ENCODE measurements around the gene PCDHGA8.
"Not testable (repeated sequence)": the region's sequence is repeated elsewhere in the genome, so short reads cannot be mapped to it uniquely, and the experiment has no call there.

PCDHGA8 gene

GRCh38 chr5:141373673-141374317 lies 18.6 kb upstream of the PCDHGA8 start, which contains the start of gene PCDHGA6:
TSS of gene PCDHGA6 (plus strand) at chr5:141373891. CDS start at chr5:141374084, 193 bp downstream.
- Histone ChIP-seq H3K9ac (ENCODE audit: low read length) (peak within 1 kb of the TSS; percentile 30), H3K9me3 (ENCODE audit: control insufficient read depth, low read length) (peaks cover 57% of the 10 kb centered on the region), H3K4me1 (ENCODE audit: control insufficient read depth, insufficient read depth, low read length) (peaks cover 4% of the 10 kb centered on the region), H3K36me3 (ENCODE audit: control insufficient read depth, insufficient read depth, low read length, severe bottlenecking) (no peaks in the 10 kb centered on the region), H3K27me3 (replicated peaks; ENCODE audit: control insufficient read depth, insufficient read depth, low read length) (peaks cover 11% of the 10 kb centered on the region), H3K4me3 (ENCODE audit: low read length) (peak within 1 kb of the TSS; percentile 76)
- peak; percentile 62 for DNase-seq (ENCODE audit: low read depth)

GRCh38 chr5:141374627-141375026 lies 17.8 kb upstream of the PCDHGA8 start:
- Histone ChIP-seq H3K9me3 (ENCODE audit: control insufficient read depth, low read length) (peaks cover 59% of the 10 kb centered on the region), H3K4me1 (ENCODE audit: control insufficient read depth, insufficient read depth, low read length) (peaks cover 4% of the 10 kb centered on the region), H3K27me3 (replicated peaks; ENCODE audit: control insufficient read depth, insufficient read depth, low read length) (peaks cover 11% of the 10 kb centered on the region), H3K36me3 (ENCODE audit: control insufficient read depth, insufficient read depth, low read length, severe bottlenecking) (no peaks in the 10 kb centered on the region), H3K9ac (ENCODE audit: low read length) (no peak overlapping the region), H3K4me3 (ENCODE audit: low read length) (peak overlapping the region; percentile 76)
- DNase-seq (ENCODE audit: low read depth) = no peak

GRCh38 chr5:141375444-141376155 lies 16.8 kb upstream of the PCDHGA8 start:
- H3K9ac ChIP-seq (ENCODE audit: low read length); H3K36me3 ChIP-seq (ENCODE audit: control insufficient read depth, insufficient read depth, low read length, severe bottlenecking); DNase-seq (ENCODE audit: low read depth); H3K4me1 ChIP-seq (ENCODE audit: control insufficient read depth, insufficient read depth, low read length); H3K4me3 ChIP-seq (ENCODE audit: low read length): not testable (repeated sequence)
- Histone ChIP-seq H3K9me3 (ENCODE audit: control insufficient read depth, low read length) (peaks cover 56% of the 10 kb centered on the region), H3K27me3 (replicated peaks; ENCODE audit: control insufficient read depth, insufficient read depth, low read length) (peaks cover 11% of the 10 kb centered on the region)

GRCh38 chr5:141382469-141383294 lies 9.8 kb upstream of the PCDHGA8 start, which contains the start of gene PCDHGA7:
TSS of gene PCDHGA7 (plus strand) at chr5:141382742. CDS start at chr5:141382900, 158 bp downstream.
- DNase-seq (ENCODE audit: low read depth) = peak; percentile 61
- no peaks in the 10 kb centered on the region for H3K36me3 ChIP-seq (ENCODE audit: control insufficient read depth, insufficient read depth, low read length, severe bottlenecking)
- peak within 1 kb of the TSS; percentile 87 for H3K4me3 ChIP-seq (ENCODE audit: low read length)
- H3K9me3 ChIP-seq (ENCODE audit: control insufficient read depth, low read length) = peaks cover 28% of the 10 kb centered on the region
- peak within 1 kb of the TSS; percentile 84 for H3K9ac ChIP-seq (ENCODE audit: low read length)
- H3K4me1 ChIP-seq (ENCODE audit: control insufficient read depth, insufficient read depth, low read length) = no peaks in the 10 kb centered on the region
- H3K27me3 ChIP-seq (replicated peaks; ENCODE audit: control insufficient read depth, insufficient read depth, low read length) = no peaks in the 10 kb centered on the region

- DNase-seq (ENCODE audit: low read depth) = no peak
- H3K9me3 ChIP-seq (ENCODE audit: control insufficient read depth, low read length) = peaks cover 31% of the 10 kb centered on the region
- H3K4me1 ChIP-seq (ENCODE audit: control insufficient read depth, insufficient read depth, low read length) = no peaks in the 10 kb centered on the region
Observed at GRCh38 chr5:141383345-141383744, 9.1 kb upstream of the PCDHGA8 start.

GRCh38 chr5:141384471-141385267 lies 7.8 kb upstream of the PCDHGA8 start:
- no peak for DNase-seq (ENCODE audit: low read depth)
- Histone ChIP-seq H3K27me3 (replicated peaks; ENCODE audit: control insufficient read depth, insufficient read depth, low read length) (no peaks in the 10 kb centered on the region), H3K9me3 (ENCODE audit: control insufficient read depth, low read length) (peaks cover 39% of the 10 kb centered on the region), H3K9ac (ENCODE audit: low read length) (no peak overlapping the region), H3K36me3 (ENCODE audit: control insufficient read depth, insufficient read depth, low read length, severe bottlenecking) (no peaks in the 10 kb centered on the region), H3K4me1 (ENCODE audit: control insufficient read depth, insufficient read depth, low read length) (no peaks in the 10 kb centered on the region), H3K4me3 (ENCODE audit: low read length) (no peak overlapping the region)

More at GRCh38 chr5:141383345-141383744, 9.1 kb upstream of the PCDHGA8 start:
- no peaks in the 10 kb centered on the region for H3K36me3 ChIP-seq (ENCODE audit: control insufficient read depth, insufficient read depth, low read length, severe bottlenecking)
- H3K4me3 ChIP-seq (ENCODE audit: low read length) = peak overlapping the region; percentile 87
- H3K9ac ChIP-seq (ENCODE audit: low read length) = no peak overlapping the region
- no peaks in the 10 kb centered on the region for H3K27me3 ChIP-seq (replicated peaks; ENCODE audit: control insufficient read depth, insufficient read depth, low read length)

- H3K9ac ChIP-seq (ENCODE audit: low read length); H3K36me3 ChIP-seq (ENCODE audit: control insufficient read depth, insufficient read depth, low read length, severe bottlenecking); H3K27me3 ChIP-seq (replicated peaks; ENCODE audit: control insufficient read depth, insufficient read depth, low read length); H3K4me1 ChIP-seq (ENCODE audit: control insufficient read depth, insufficient read depth, low read length): not testable (repeated sequence)
- H3K4me3 ChIP-seq (ENCODE audit: low read length) = peak within 1 kb of the TSS; percentile 69
- peak; percentile 22 for DNase-seq (ENCODE audit: low read depth)
- peaks cover 63% of the 10 kb centered on the region for H3K9me3 ChIP-seq (ENCODE audit: control insufficient read depth, low read length)
Observed at GRCh38 chr5:141387557-141388311, 4.7 kb upstream of the PCDHGA8 start, which contains the start of gene PCDHGB4. TSS of gene PCDHGB4 (plus strand) at chr5:141387698. CDS start at chr5:141387885, 187 bp downstream.

GRCh38 chr5:141388661-141389060 lies 3.8 kb upstream of the PCDHGA8 start:
- no peak for DNase-seq (ENCODE audit: low read depth)
- Histone ChIP-seq H3K4me1 (ENCODE audit: control insufficient read depth, insufficient read depth, low read length) (no peaks in the 10 kb centered on the region), H3K9ac (ENCODE audit: low read length) (no peak overlapping the region), H3K36me3 (ENCODE audit: control insufficient read depth, insufficient read depth, low read length, severe bottlenecking) (no peaks in the 10 kb centered on the region), H3K9me3 (ENCODE audit: control insufficient read depth, low read length) (peaks cover 63% of the 10 kb centered on the region), H3K4me3 (ENCODE audit: low read length) (peak overlapping the region; percentile 55), H3K27me3 (replicated peaks; ENCODE audit: control insufficient read depth, insufficient read depth, low read length) (no peaks in the 10 kb centered on the region)

GRCh38 chr5:141389153-141390042 lies 3.0 kb upstream of the PCDHGA8 start:
- peak overlapping the region; percentile 55 for H3K4me3 ChIP-seq (ENCODE audit: low read length)

More at GRCh38 chr5:141389153-141390042, 3.0 kb upstream of the PCDHGA8 start:
- no peak for DNase-seq (ENCODE audit: low read depth)
- Histone ChIP-seq H3K4me1 (ENCODE audit: control insufficient read depth, insufficient read depth, low read length) (no peaks in the 10 kb centered on the region), H3K9ac (ENCODE audit: low read length) (no peak overlapping the region), H3K27me3 (replicated peaks; ENCODE audit: control insufficient read depth, insufficient read depth, low read length) (no peaks in the 10 kb centered on the region), H3K36me3 (ENCODE audit: control insufficient read depth, insufficient read depth, low read length, severe bottlenecking) (no peaks in the 10 kb centered on the region), H3K9me3 (ENCODE audit: control insufficient read depth, low read length) (peaks cover 65% of the 10 kb centered on the region)
